Breast epithelium (tissue), 4 donors: Measurements from ENCODE around the gene C8A. TPM values are rescaled to one million over a fixed set of nuclear protein-coding genes. Genes with fewer than 3 reads are reported as not detected.

Experiments
- DNase-seq, 2 donors: peaks; one replicate each; pipeline ENCODE4 v3.0.0-alpha.2; 2019; ENCODE audit warnings: low spot score in 2 of 2
- H3K27ac ChIP-seq, 2 donors: fragments of 200-600 bp; sonication (generic) in 1 of 2; one replicate each; pipeline ENCODE4 v1.5.1; 2016 to 2019; ENCODE audit warnings: mild to moderate bottlenecking in 1 of 2
- H3K27me3 ChIP-seq, 2 donors: fragments of 200-600 bp; sonication (generic) in 1 of 2; one replicate each; pipeline versions ENCODE4 v1.5.1 to v1.6.0; 2017 to 2019; ENCODE audit warnings: control low read depth in 1 of 2, mild to moderate bottlenecking in 1 of 2
- H3K36me3 ChIP-seq: fragments of 200-600 bp; one replicate; pipeline ENCODE4 v1.5.1; 2019
- H3K4me1 ChIP-seq, 2 donors: fragments of 200-600 bp; sonication (generic); one replicate each; pipeline ENCODE4 v1.5.1; 2016 to 2019; ENCODE audit warnings: control low read depth in 1 of 2
- H3K4me3 ChIP-seq, 3 donors: fragments of 200-600 bp; sonication (generic); 1 replicate in 2 of 3; 2 replicates in 1 of 3; pipeline ENCODE4 v1.5.1; 2016 to 2019; ENCODE audit warnings: mild to moderate bottlenecking in 3 of 3, moderate library complexity in 2 of 3
- H3K9me3 ChIP-seq, 2 donors: fragments of 200-600 bp; sonication (generic) in 1 of 2; one replicate each; pipeline ENCODE4 v1.5.1; 2016 to 2019; ENCODE audit warnings: control low read depth in 1 of 2
- CTCF ChIP-seq, 3 donors: fragments of 450-650 bp; IDR thresholded peaks; one replicate each; pipeline ENCODE4 v1.5.1; 2016 to 2017; ENCODE audit warnings: antibody characterized with exemption in 3 of 3, mild to moderate bottlenecking in 3 of 3, moderate library complexity in 3 of 3
- POLR2A ChIP-seq: fragments of 450-650 bp; IDR thresholded peaks from one replicate; pipeline ENCODE4 v1.6.1; 2016; ENCODE audit warnings: antibody characterized with exemption, mild to moderate bottlenecking, moderate library complexity
- POLR2AphosphoS5 ChIP-seq, 3 donors: sonication (generic); formaldehyde crosslinking; IDR thresholded peaks; one replicate each; pipeline ENCODE4 v1.6.1; 2017; ENCODE audit warnings: antibody characterized with exemption in 3 of 3
- intact Hi-C: fragments of 100-400 bp; cut with DNase I; formaldehyde crosslinking; loops from one replicate; pipeline ENCODE4 v1.15.1; 2023; ENCODE audit warnings: low total_unique reads
- total RNA-seq, 3 donors: library from RNA; depleted of rRNA; stranded (reverse); fragments of >200 nt; gene quantifications; one replicate each; pipeline ENCODE4 v1.1.0, GENCODE V29; 2016

The C8A gene
- total RNA-seq, 3 donors from 2014 or later, result not detected

- TF ChIP-seq POLR2AphosphoS5 (IDR thresholded peaks at IDR 0.05) (no peak), CTCF (IDR thresholded peaks at IDR 0.05) (no peak)
- no peak for DNase-seq
- Histone ChIP-seq H3K4me3 (no peak overlapping the region), H3K27me3 (no peaks in the 10 kb centered on the region), H3K9me3 (no peaks in the 10 kb centered on the region), H3K4me1 (no peaks in the 10 kb centered on the region), H3K36me3 (no peaks in the 10 kb centered on the region), H3K27ac (no peak overlapping the region)
- intact Hi-C loops, result no loop called here
Observed at GRCh38 chr1:56911098-56911938, 56.7 kb downstream of the C8A start.

- Histone ChIP-seq H3K9me3 (no peaks in the 10 kb centered on the region), H3K4me1 (no peaks in the 10 kb centered on the region), H3K4me3 (no peak overlapping the region), H3K27me3 (no peaks in the 10 kb centered on the region), H3K27ac (no peak overlapping the region), H3K36me3 (no peaks in the 10 kb centered on the region)
- no peak for TF ChIP-seq POLR2AphosphoS5 (IDR thresholded peaks at IDR 0.05)
- no peak for TF ChIP-seq POLR2A
- TF ChIP-seq CTCF (IDR thresholded peaks at IDR 0.05), result no peak
- intact Hi-C loops, result no loop called here
- no peak for DNase-seq
Observed at GRCh38 chr1:56912325-56912724, 57.7 kb downstream of the C8A start.

- H3K27me3 ChIP-seq, result no peaks in the 10 kb centered on the region
- intact Hi-C loops, result no loop called here
- DNase-seq, result no peak
- no peak overlapping the region for H3K27ac ChIP-seq
- H3K9me3 ChIP-seq, result no peaks in the 10 kb centered on the region
- no peak overlapping the region for H3K4me3 ChIP-seq
- no peaks in the 10 kb centered on the region for H3K36me3 ChIP-seq
- TF ChIP-seq POLR2A (no peak), POLR2AphosphoS5 (IDR thresholded peaks at IDR 0.05) (no peak), CTCF (IDR thresholded peaks at IDR 0.05) (no peak)
- no peaks in the 10 kb centered on the region for H3K4me1 ChIP-seq
Observed at GRCh38 chr1:56915960-56916359, 61.4 kb downstream of the C8A start.

DNA sequence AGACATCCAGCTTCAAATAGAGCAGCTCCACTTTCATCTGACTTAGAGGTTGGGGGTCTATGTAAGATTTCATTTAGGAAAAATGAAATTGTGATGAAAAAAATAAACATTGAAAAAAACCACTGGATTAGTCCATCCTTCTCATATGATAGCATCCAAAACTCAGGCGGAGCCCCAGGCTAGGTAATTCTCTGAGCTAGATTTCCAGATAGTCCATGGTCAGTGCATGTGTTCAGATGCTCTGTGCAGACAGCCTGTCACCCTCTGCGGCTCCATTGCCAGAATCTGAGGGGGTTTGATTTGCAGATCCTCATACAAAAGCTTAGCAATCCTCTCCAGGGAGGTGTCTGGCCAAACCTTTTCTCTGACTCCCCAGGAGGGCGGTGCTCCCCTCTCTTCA, 62.0 kb downstream of the C8A start:
- TF ChIP-seq POLR2A (no peak), POLR2AphosphoS5 (IDR thresholded peaks at IDR 0.05) (no peak), CTCF (IDR thresholded peaks at IDR 0.05) (no peak)
- no peak for DNase-seq
- no peaks in the 10 kb centered on the region for H3K36me3 ChIP-seq
- intact Hi-C loops, result no loop called here
- H3K4me3 ChIP-seq, result no peak overlapping the region
- no peaks in the 10 kb centered on the region for H3K27me3 ChIP-seq
- H3K27ac ChIP-seq, result no peak overlapping the region
- no peaks in the 10 kb centered on the region for H3K9me3 ChIP-seq
- no peaks in the 10 kb centered on the region for H3K4me1 ChIP-seq

GRCh38 chr1:56917356-56917755, 62.8 kb downstream of the C8A start:
- H3K27me3 ChIP-seq, result no peaks in the 10 kb centered on the region
- no peaks in the 10 kb centered on the region for H3K4me1 ChIP-seq
- no peak overlapping the region for H3K4me3 ChIP-seq
- intact Hi-C loops, result no loop called here
- DNase-seq, result no peak
- H3K9me3 ChIP-seq, result no peaks in the 10 kb centered on the region
- no peak overlapping the region for H3K27ac ChIP-seq
- no peak for TF ChIP-seq POLR2A
- TF ChIP-seq POLR2AphosphoS5 (IDR thresholded peaks at IDR 0.05), result no peak
- no peak for TF ChIP-seq CTCF (IDR thresholded peaks at IDR 0.05)
- no peaks in the 10 kb centered on the region for H3K36me3 ChIP-seq
